A549 (cell line): Measurements from ENCODE around the gene ZBTB37. TPM values are rescaled to one million over a fixed set of nuclear protein-coding genes. Genes with fewer than 3 reads are reported as not detected.
"Not testable (repeated sequence)": the region's sequence is repeated elsewhere in the genome, so short reads cannot be mapped to it uniquely, and the experiment has no call there.

ENCODE experiments used
- ATAC-seq, 2 experiments: fragments of 200-7000 bp in 1 of 2; fragments of >200 bp in 1 of 2; cut with Nextera tagmentation in 1 of 2; cut with Tn5 transposase in 1 of 2; 3 replicates each; pipeline versions ENCODE4 v1.8.0 to v1.9.1; 2018 to 2020; ENCODE audit warnings: mild to moderate bottlenecking in 1 of 2, moderate library complexity in 1 of 2
- CTCF ChIA-PET: fragments of 300-600 bp; sonication (Branson Sonifier 250); formaldehyde crosslinking; extraction: SDS; loops from one replicate; lab custom pipeline; 2021; ENCODE audit warnings: antibody characterized with exemption, inconsistent platforms; lab: Yijun Ruan, JAX
- POLR2A ChIA-PET: fragments of 350-600 bp; formaldehyde crosslinking; extraction: SDS; loops from one replicate; lab custom pipeline; 2021; ENCODE audit warnings: antibody characterized with exemption, inconsistent platforms; lab: Yijun Ruan, JAX
- DNase-seq, 2 experiments: peaks; one replicate each; pipeline versions ENCODE4 v3.0.0 to v3.0.0-alpha.2; 2011 to 2016; ENCODE audit warnings: low read depth in 1 of 2, low spot score in 1 of 2
- FAIRE-seq: peaks from 2 replicates; lab custom pipeline; 2011; peaks lifted over from hg19 to GRCh38; lab: Jason Lieb, UNC
- H3K27ac ChIP-seq, 2 experiments: fragments of >200 bp; sonication (Bioruptor Twin); formaldehyde crosslinking; 3 replicates each; pipeline ENCODE4 v1.5.1; 2016 to 2017
- H3K4me1 ChIP-seq: fragments of >200 bp; sonication (Bioruptor Twin); formaldehyde crosslinking; 3 replicates; pipeline ENCODE4 v1.6.1; 2016
- H3K4me2 ChIP-seq: fragments of >200 bp; sonication (Bioruptor Twin); formaldehyde crosslinking; 3 replicates; pipeline ENCODE4 v1.6.1; 2016
- H3K4me3 ChIP-seq: fragments of >200 bp; sonication (Bioruptor Twin); formaldehyde crosslinking; 3 replicates; pipeline ENCODE4 v1.5.1; 2016
- H3K9me3 ChIP-seq: fragments of >200 bp; sonication (Bioruptor Twin); formaldehyde crosslinking; 3 replicates; pipeline ENCODE4 v1.6.1; 2016
- CBX8 ChIP-seq: fragments of 200-600 bp; sonication (generic); IDR thresholded peaks from 2 replicates; pipeline ENCODE4 v1.6.1; 2016
- CEBPB ChIP-seq, 2 experiments: fragments of >200 bp in 1 of 2; sonication (Bioruptor Twin) in 1 of 2; formaldehyde crosslinking in 1 of 2; IDR thresholded peaks; 2 replicates each; pipeline ENCODE4 v1.6.1; 2012 to 2016
- CTCF ChIP-seq: fragments of >200 bp; sonication (Bioruptor Twin); formaldehyde crosslinking; IDR thresholded peaks from 3 replicates; pipeline ENCODE4 v1.5.1; 2016
- E2F6 ChIP-seq: IDR thresholded peaks from 2 replicates; pipeline ENCODE4 v1.6.1; 2012; ENCODE audit warnings: low read depth, borderline replicate concordance
- EHF ChIP-seq: fragments of 250-450 bp; sonication (Bioruptor Pico); IDR thresholded peaks from 2 replicates; pipeline ENCODE4 v1.5.0; 2020; ENCODE audit warnings: mild to moderate bottlenecking
- ESRRA ChIP-seq: fragments of 150-350 bp; IDR thresholded peaks from 2 replicates; pipeline ENCODE4 v1.6.1; 2014; ENCODE audit warnings: mild to moderate bottlenecking, low read length, borderline replicate concordance
- FOSB ChIP-seq: fragments of 250-450 bp; sonication (Bioruptor Pico); IDR thresholded peaks from 2 replicates; pipeline ENCODE4 v1.5.0; 2020; ENCODE audit warnings: mild to moderate bottlenecking, moderate library complexity
- FOSL2 ChIP-seq, 2 experiments: fragments of 450-650 bp in 1 of 2; fragments of >200 bp in 1 of 2; sonication (Bioruptor Twin) in 1 of 2; formaldehyde crosslinking; IDR thresholded peaks; 2 replicates each; pipeline versions ENCODE4 v1.5.0 to v1.6.1; 2016 to 2020; ENCODE audit warnings: mild to moderate bottlenecking in 1 of 2, moderate library complexity in 1 of 2
- GATA3 ChIP-seq: IDR thresholded peaks from 2 replicates; pipeline ENCODE4 v1.6.1; 2012; ENCODE audit warnings: borderline replicate concordance
- HEYL ChIP-seq: fragments of 250-450 bp; sonication (Bioruptor Pico); IDR thresholded peaks from 2 replicates; pipeline ENCODE4 v1.8.0; 2021; ENCODE audit warnings: mild to moderate bottlenecking, moderate library complexity
- HOXA7 ChIP-seq: fragments of 250-450 bp; sonication (Bioruptor Pico); IDR thresholded peaks from 2 replicates; pipeline ENCODE4 v1.5.0; 2020; ENCODE audit warnings: mild to moderate bottlenecking, moderate library complexity
- JUN ChIP-seq, 2 experiments: fragments of >200 bp; sonication (Bioruptor Twin); formaldehyde crosslinking; IDR thresholded peaks; 2 replicates in 1 of 2; 3 replicates in 1 of 2; pipeline ENCODE4 v1.6.1; 2016 to 2017
- JUNB ChIP-seq: fragments of >200 bp; sonication (Bioruptor Twin); formaldehyde crosslinking; IDR thresholded peaks from 2 replicates; pipeline ENCODE4 v1.6.1; 2016
- KDM1A ChIP-seq: fragments of 200-600 bp; sonication (generic); IDR thresholded peaks from 2 replicates; pipeline ENCODE4 v1.6.1; 2016; ENCODE audit warnings: low read depth, mild to moderate bottlenecking
- KDM5A ChIP-seq: fragments of 200-600 bp; sonication (generic); IDR thresholded peaks from 2 replicates; pipeline ENCODE4 v1.6.1; 2016; ENCODE audit warnings: antibody characterized with exemption, mild to moderate bottlenecking
- MAFK ChIP-seq: fragments of 450-650 bp; IDR thresholded peaks from 2 replicates; pipeline ENCODE4 v1.6.1; 2014; ENCODE audit not compliant: partially characterized antibody
- MAX ChIP-seq: IDR thresholded peaks from 2 replicates; pipeline ENCODE4 v1.6.1; 2012
- PBX3 ChIP-seq: IDR thresholded peaks from 2 replicates; pipeline ENCODE4 v1.6.1; 2012
- POLR2AphosphoS2 ChIP-seq: conservative IDR thresholded peaks from 2 replicates; pipeline ENCODE4 v1.6.1; 2012; ENCODE audit warnings: low read length, improper control_type of control experiment, inconsistent platforms
- RARB ChIP-seq: fragments of 250-450 bp; sonication (Bioruptor Pico); IDR thresholded peaks from 2 replicates; pipeline ENCODE4 v1.8.0; 2021; ENCODE audit warnings: mild to moderate bottlenecking, moderate library complexity
- TFCP2L1 ChIP-seq: fragments of 250-450 bp; sonication (Bioruptor Pico); IDR thresholded peaks from 2 replicates; pipeline ENCODE4 v1.5.0; 2021; ENCODE audit warnings: mild to moderate bottlenecking
- TP53 ChIP-seq: fragments of 250-450 bp; sonication (Bioruptor Pico); IDR thresholded peaks from 2 replicates; pipeline ENCODE4 v1.5.0; 2021; ENCODE audit warnings: mild to moderate bottlenecking, moderate library complexity
- ZC3H11A ChIP-seq: fragments of 450-650 bp; IDR thresholded peaks from 2 replicates; pipeline ENCODE4 v1.6.1; 2014; ENCODE audit warnings: antibody characterized with exemption, mild to moderate bottlenecking
- ZFP36 ChIP-seq: fragments of 450-650 bp; IDR thresholded peaks from 2 replicates; pipeline ENCODE4 v1.6.1; 2014; ENCODE audit warnings: borderline replicate concordance; ENCODE audit not compliant: partially characterized antibody
- WGBS: methylation state at CpG from one replicate; pipeline ENCODE4 v1.1.6; 2017; ENCODE audit errors: missing lambda C conversion rate; 5-methylcytosine and 5-hydroxymethylcytosine counted together
- polyA plus RNA-seq, 4 experiments: library from polyadenylated mRNA; depleted of rRNA in 3 of 4; stranded (reverse); fragments of >200 nt; fragmentation: RNase III in 1 of 4; extraction: RNeasy Plus Mini Kit Qiagen cat#74134 plus additional on column Dnase treatment in 1 of 4; gene quantifications; 2 replicates in 3 of 4; 3 replicates in 1 of 4; pipeline ENCODE4 v1.2.3, GENCODE V29; 2011 to 2017

ZBTB37 gene
- polyA plus RNA-seq, 2 of the 4 experiments (the other 2 are of a cell fraction) = 1.0 to 3.0 TPM

GRCh38 chr1:173861731-173862145 is 6.4 kb upstream of the ZBTB37 start:
- WGBS = 89% methylated on average over 7 of the region's 7 CpGs
- TF ChIP-seq HOXA7 (CRISPR knock-in tag) (peak; percentile 88), KDM1A (no peak), E2F6 (no peak), TP53 (peak; percentile 96), PBX3 (peak; percentile 70), RARB (CRISPR knock-in tag) (0 out of 2 replicates have a peak, but pooled peaks have one; percentile 57), TFCP2L1 (CRISPR knock-in tag) (peak; percentile 96)
- DNase-seq = no peak
- Histone ChIP-seq H3K4me1 (peaks cover 24% of the 10 kb centered on the region), H3K27ac (no peak overlapping the region), H3K4me2 (no peak overlapping the region), H3K9me3 (no peaks in the 10 kb centered on the region), H3K4me3 (no peak overlapping the region)
- CTCF ChIA-PET = interaction anchor here (0.6 to 1.4 kb wide), 2 partner anchors 420 to 442 kb away, joined by 3 to 5 read pairs; no protein-coding TSS in a partner anchor
- POLR2A ChIA-PET = interaction anchor here (1.1 kb wide), 1 partner anchor 38 kb away, joined by 3 read pairs; the partner anchor contains the start of gene DARS2
- peak; percentile 38 to 44 for ATAC-seq
- FAIRE-seq = no peak

GRCh38 chr1:173862146-173862768 is 5.9 kb upstream of the ZBTB37 start:
- POLR2A ChIA-PET = interaction anchor here (1.1 kb wide), 1 partner anchor 38 kb away, joined by 3 read pairs; the partner anchor contains the start of gene DARS2
- not testable (repeated sequence) for H3K4me2 ChIP-seq, H3K9me3 ChIP-seq, DNase-seq, H3K4me3 ChIP-seq, FAIRE-seq
- TF ChIP-seq GATA3 (peak; percentile 37; the same call in 1 of the 2 replicates), JUN (IDR thresholded peaks at IDR 0.05) (peak; percentile 58 to 68; a peak in 4 of 5 replicates), RARB (CRISPR knock-in tag) (peak; percentile 81; the same call in 1 of the 2 replicates), TFCP2L1 (CRISPR knock-in tag) (peak; percentile 26; the same call in 1 of the 2 replicates), HOXA7 (CRISPR knock-in tag) (peak; percentile 74; the same call in 1 of the 2 replicates), FOSB (CRISPR knock-in tag) (peak; percentile 70), TP53 (peak; percentile 63; the same call in 1 of the 2 replicates), POLR2AphosphoS2 (peak; percentile 86), PBX3 (peak; percentile 83)
- CTCF ChIA-PET = interaction anchor here (0.6 to 1.4 kb wide), 4 partner anchors 355 to 442 kb away, joined by 3 to 5 read pairs (median 4); no protein-coding TSS in a partner anchor
- ATAC-seq = peak; percentile 10 to 24; a peak in 3 of 6 replicates
- Histone ChIP-seq H3K27ac (peak overlapping the region in 1 of 2 experiments; percentile 43; a peak in 3 of 6 replicates), H3K4me1 (peaks cover 24% of the 10 kb centered on the region)
- WGBS = 74% methylated on average over 13 of the region's 13 CpGs

- 63% methylated on average over 8 of the region's 8 CpGs for WGBS
- CTCF ChIA-PET = interaction anchor here (0.9 to 1.4 kb wide), 2 partner anchors 355 to 433 kb away, joined by 3 to 5 read pairs; no protein-coding TSS in a partner anchor
- peak in 1 of 2 experiments; percentile 7; a peak in 1 of 6 replicates for ATAC-seq
- Histone ChIP-seq H3K4me2 (0 out of 3 replicates have a peak overlapping the region, but pooled peaks have one; percentile 78), H3K4me1 (peaks cover 24% of the 10 kb centered on the region), H3K27ac (peak overlapping the region in 1 of 2 experiments; percentile 43; a peak in 3 of 6 replicates), H3K4me3 (no peak overlapping the region), H3K9me3 (no peaks in the 10 kb centered on the region)
- no peak for FAIRE-seq
- DNase-seq = no peak
- POLR2A ChIA-PET = no interaction called here
- TF ChIP-seq POLR2AphosphoS2 (no peak; the same call in 1 of the 2 replicates), KDM1A (no peak), ZFP36 (no peak), JUN (IDR thresholded peaks at IDR 0.05) (peak; percentile 37 to 64; a peak in 4 of 5 replicates), EHF (CRISPR knock-in tag) (no peak), HEYL (no peak), MAFK (no peak), ESRRA (no peak), KDM5A (no peak), TFCP2L1 (CRISPR knock-in tag) (no peak), CEBPB (IDR thresholded peaks at IDR 0.05) (0 out of 4 replicates have a peak, but pooled peaks of 1 of the 2 experiments have one; percentile 18), FOSL2 (IDR thresholded peaks at IDR 0.05) (no peak), FOSL2 (CRISPR knock-in tag; IDR thresholded peaks at IDR 0.05) (no peak), FOSB (CRISPR knock-in tag) (no peak), JUNB (0 out of 2 replicates have a peak, but pooled peaks have one; percentile 11), ZC3H11A (no peak), CBX8 (no peak), MAX (no peak), CTCF (no peak), PBX3 (0 out of 2 replicates have a peak, but pooled peaks have one; percentile 7)
Measured at GRCh38 chr1:173862769-173863223, 5.4 kb upstream of the ZBTB37 start.
